Activated CD4-positive, alpha-beta T cell treated with anti-CD3 and anti-CD28 coated beads, Interleukin-10, Interleukin-2, amounts not matched to agents 100 ng/mL and 50 ng/mL, durations not matched to agents 16 hours and 8 hours (primary cell): ENCODE data around the gene TRAPPC1.

Source experiments
- DNase-seq: peaks from one replicate; pipeline ENCODE4 v3.0.0-alpha.2; 2020

The TRAPPC1 gene

GRCh38 chr17:7940034-7940433, 8.3 kb upstream of the TRAPPC1 start:
- DNase-seq, result no peak

- no peak for DNase-seq
Observed at GRCh38 chr17:7935859-7936258, 4.1 kb upstream of the TRAPPC1 start.

- peak; percentile 49 for DNase-seq
Observed at GRCh38 chr17:7932949-7933348, 1.2 kb upstream of the TRAPPC1 start.

GRCh38 chr17:7932483-7932891, 741 bp upstream of the TRAPPC1 start:
- DNase-seq, result peak; percentile 42

GRCh38 chr17:7930841-7931631, 710 bp downstream of the TRAPPC1 start:
- no peak for DNase-seq

- peak; percentile 66 for DNase-seq
Observed at GRCh38 chr17:7929158-7930023, 2.4 kb downstream of the TRAPPC1 start, which contains the start of gene KCNAB3. Gene KCNAB3 (minus strand): TSS chr17:7929856. CDS start chr17:7929435, 421 bp downstream.

GRCh38 chr17:7927596-7927995, 4.2 kb downstream of the TRAPPC1 start:
- no peak for DNase-seq

- peak; percentile 75 for DNase-seq
Observed at GRCh38 chr17:7922845-7923628, 8.7 kb downstream of the TRAPPC1 start.

- DNase-seq, result no peak
Observed at GRCh38 chr17:7922269-7922844, 9.4 kb downstream of the TRAPPC1 start.

GRCh38 chr17:7916808-7917207, 14.9 kb downstream of the TRAPPC1 start:
- no peak for DNase-seq

- no peak for DNase-seq
Observed at GRCh38 chr17:7916385-7916682, 15.4 kb downstream of the TRAPPC1 start.

- peak; percentile 90 for DNase-seq
Observed at GRCh38 chr17:7915611-7916384, 15.9 kb downstream of the TRAPPC1 start, which contains the start of gene RNF227. Gene RNF227 (minus strand): TSS chr17:7916289. CDS start chr17:7916195, 94 bp downstream.

- no peak for DNase-seq
Observed at GRCh38 chr17:7915179-7915610, 16.6 kb downstream of the TRAPPC1 start.

- DNase-seq, result peak; percentile 82
Observed at GRCh38 chr17:7912927-7913524, 18.7 kb downstream of the TRAPPC1 start.

GRCh38 chr17:7911116-7911515, 20.6 kb downstream of the TRAPPC1 start:
- no peak for DNase-seq

- no peak for DNase-seq
Observed at GRCh38 chr17:7910711-7911110, 21.0 kb downstream of the TRAPPC1 start.

- no peak for DNase-seq
Observed at GRCh38 chr17:7910281-7910680, 21.5 kb downstream of the TRAPPC1 start.

GRCh38 chr17:7909089-7909488, 22.7 kb downstream of the TRAPPC1 start:
- no peak for DNase-seq

GRCh38 chr17:7903154-7904103, 28.3 kb downstream of the TRAPPC1 start:
- no peak for DNase-seq

GRCh38 chr17:7897773-7898172, 34.0 kb downstream of the TRAPPC1 start:
- no peak for DNase-seq
